Endothelial cell of umbilical vein (primary cell): ENCODE results near the gene ANKRD13D. TPM values are rescaled to one million over a fixed set of nuclear protein-coding genes. Genes with fewer than 3 reads are reported as not detected.
A peak's percentile ranks its signal among the peaks of the same experiment; 100 is the strongest.

Source experiments
- BruUV-seq: library from RNA; stranded (reverse); fragments of 400-500 nt; replicated peaks from 2 replicates; lab custom pipeline; 2021; lab: Mats Ljungman, UMichigan
- CTCF ChIA-PET: fragments of 300-600, 350-600 bp; sonication (Branson Sonifier 250); formaldehyde crosslinking; loops from one replicate; lab custom pipeline; 2021; ENCODE audit warnings: antibody characterized with exemption, inconsistent platforms; lab: Charles Lee
- POLR2A ChIA-PET: fragments of 300-600, 350-600 bp; sonication (Branson Sonifier 250); formaldehyde crosslinking; loops from one replicate; lab custom pipeline; 2021; ENCODE audit warnings: antibody characterized with exemption, inconsistent platforms; lab: Charles Lee
- DNase-seq: peaks from one replicate; pipeline ENCODE4 v3.0.0-alpha.2; 2011; ENCODE audit warnings: low read depth, low spot score
- FAIRE-seq: peaks from 2 replicates; lab custom pipeline; 2011; peaks lifted over from hg19 to GRCh38; lab: Jason Lieb, UNC
- H2AFZ ChIP-seq: 2 replicates; pipeline ENCODE4 v1.6.0; 2012; ENCODE audit warnings: low read depth, low read length, control low read depth, inconsistent platforms
- H3K27ac ChIP-seq: 2 replicates; pipeline ENCODE4 v1.5.1; 2011; ENCODE audit warnings: low read depth, mild to moderate bottlenecking, control low read depth, low read length, moderate library complexity; ENCODE audit not compliant: insufficient read depth
- H3K27me3 ChIP-seq, 2 experiments: 2 replicates each; pipeline versions ENCODE4 v1.6.0 to v1.6.1; 2011; ENCODE audit warnings: low read length in 2 of 2, mixed read lengths in 1 of 2; ENCODE audit not compliant: control insufficient read depth in 2 of 2, insufficient read depth in 2 of 2
- H3K36me3 ChIP-seq, 2 experiments: 2 replicates in 1 of 2; 3 replicates in 1 of 2; pipeline ENCODE4 v1.5.1; 2011; ENCODE audit warnings: low read length in 2 of 2, mild to moderate bottlenecking in 1 of 2, moderate library complexity in 1 of 2; ENCODE audit not compliant: control insufficient read depth in 2 of 2, insufficient read depth in 2 of 2; ENCODE audit errors: extremely low read depth in 1 of 2
- H3K4me1 ChIP-seq: 3 replicates; pipeline ENCODE4 v1.5.1; 2011; ENCODE audit warnings: mild to moderate bottlenecking, low read length; ENCODE audit not compliant: control insufficient read depth, insufficient read depth; ENCODE audit errors: extremely low read depth
- H3K4me2 ChIP-seq: 2 replicates; pipeline ENCODE4 v1.6.1; 2011; ENCODE audit warnings: low read length, control low read depth, mixed read lengths; ENCODE audit not compliant: insufficient read depth
- H3K4me3 ChIP-seq, 3 experiments: fragments of 200-600 bp in 1 of 3; sonication (generic), shearing (Covaris generic) in 1 of 3; replicated peaks in 1 of 3; 2 replicates each; pipeline ENCODE4 v1.5.1; 2011 to 2016; ENCODE audit warnings: control low read depth in 3 of 3, low read length in 3 of 3, mild to moderate bottlenecking in 2 of 3, inconsistent platforms in 1 of 3, low read depth in 1 of 3, moderate library complexity in 1 of 3; ENCODE audit not compliant: insufficient read depth in 1 of 3
- H3K79me2 ChIP-seq: 2 replicates; pipeline ENCODE4 v1.6.0; 2012; ENCODE audit warnings: low read length, inconsistent platforms; ENCODE audit not compliant: control insufficient read depth, insufficient read depth
- H3K9ac ChIP-seq: replicated peaks from 2 replicates; pipeline ENCODE3; 2011; ENCODE audit warnings: low read length, control low read depth; ENCODE audit not compliant: insufficient read depth; ENCODE audit errors: extremely low read depth
- H3K9me1 ChIP-seq: replicated peaks from 3 replicates; pipeline ENCODE4 v1.6.0; 2011; ENCODE audit warnings: mild to moderate bottlenecking, low read length; ENCODE audit not compliant: control insufficient read depth, insufficient read depth; ENCODE audit errors: extremely low read depth
- H3K9me3 ChIP-seq: replicated peaks from 2 replicates; pipeline ENCODE4 v1.5.1; 2012; ENCODE audit warnings: low read length, inconsistent platforms; ENCODE audit not compliant: control insufficient read depth, insufficient read depth
- H4K20me1 ChIP-seq: replicated peaks from 2 replicates; pipeline ENCODE3; 2011; ENCODE audit warnings: mild to moderate bottlenecking, low read length; ENCODE audit not compliant: control insufficient read depth, insufficient read depth; ENCODE audit errors: extremely low read depth
- EZH2 ChIP-seq: IDR thresholded peaks from 2 replicates; pipeline ENCODE4 v1.6.1; 2012; ENCODE audit warnings: borderline replicate concordance, low read depth, mild to moderate bottlenecking, moderate library complexity, low read length, inconsistent platforms; ENCODE audit not compliant: severe bottlenecking
- GATA2 ChIP-seq: IDR thresholded peaks from 2 replicates; pipeline ENCODE4 v1.7.0; 2011; ENCODE audit warnings: low read depth, mild to moderate bottlenecking, moderate library complexity, mixed read lengths, low read length; ENCODE audit not compliant: insufficient read length, insufficient read depth
- MAX ChIP-seq: IDR thresholded peaks from 2 replicates; pipeline ENCODE4 v1.6.1; 2011; ENCODE audit not compliant: insufficient read depth, insufficient read length
- POLR2AphosphoS5 ChIP-seq: IDR thresholded peaks from 2 replicates; pipeline ENCODE4 v1.6.1; 2012; ENCODE audit warnings: low read depth, mild to moderate bottlenecking, control low read depth, low read length, moderate library complexity; ENCODE audit not compliant: insufficient read depth
- dilution Hi-C: fragments of 300-500 bp; cut with MboI; formaldehyde crosslinking; loops from one replicate; pipeline ENCODE4 v1.15.0; 2019; ENCODE audit warnings: low sequenced_read_pairs; ENCODE audit not compliant: extremely low pct_ligation_motif_present
- intact Hi-C: fragments of 100-400 bp; cut with micrococcal nuclease; formaldehyde crosslinking; loops from one replicate; pipeline ENCODE4 v1.10.0; 2022
- polyA plus RNA-seq, 4 experiments: library from polyadenylated mRNA; depleted of rRNA in 3 of 4; stranded (reverse) in 3 of 4; unstranded in 1 of 4; fragments of >200 nt; gene quantifications; 2 replicates each; pipeline versions ENCODE4 v1.2.1 to v1.2.3, GENCODE V29; 2011 to 2012; ENCODE audit warnings: missing spikeins in 1 of 4
- total RNA-seq: library from RNA; stranded (reverse); gene quantifications from 2 replicates; pipeline ENCODE4 v1.2.3, GENCODE V29; 2021

Gene ANKRD13D
- total and polyA plus RNA-seq, 2 donors (not counting 3 experiments of a cell fraction or from before 2014, with no cell fraction given): 43.5 to 57.5 TPM

- peaks cover 33% of the 10 kb centered on the region for H3K79me2 ChIP-seq
- no TSS peak for BruUV-seq
- no peaks in the 10 kb centered on the region for H4K20me1 ChIP-seq
- H3K9ac ChIP-seq: peak overlapping the region; percentile 32
- no peak overlapping the region for H2AFZ ChIP-seq
- no peak for FAIRE-seq
- H3K27ac ChIP-seq: peak overlapping the region; percentile 76
- peak overlapping the region; percentile 7 for H3K4me2 ChIP-seq
- no peak for DNase-seq
- dilution Hi-C loops (no loop called here), intact Hi-C loops (no loop called here)
- peaks cover 17% of the 10 kb centered on the region for H3K4me1 ChIP-seq
- POLR2A ChIA-PET: interaction anchor here (1.1 to 1.8 kb wide), 2 partner anchors 11 to 19 kb away, joined by 3 to 9 read pairs; partner anchors contain the start of gene ANKRD13D
- no peaks in the 10 kb centered on the region for H3K9me1 ChIP-seq
- CTCF ChIA-PET: interaction anchor here (0.8 to 2.7 kb wide), 12 partner anchors 10 to 327 kb away, joined by 3 to 16 read pairs (median 4); partner anchors contain the start of genes ANKRD13D, KDM2A, PPP1CA and SSH3
- H3K36me3 ChIP-seq: peaks cover 8 to 43% of the 10 kb centered on the region in 2 experiments
- no peaks in the 10 kb centered on the region for H3K27me3 ChIP-seq
- TF ChIP-seq POLR2AphosphoS5 (no peak), MAX (no peak), EZH2 (no peak), GATA2 (no peak)
- H3K9me3 ChIP-seq: no peaks in the 10 kb centered on the region
- H3K4me3 ChIP-seq: no peak overlapping the region
These were observed 10.8 kb upstream of the ANKRD13D start for GRCh38 chr11:67278135-67278938.
